ENCODE results near the gene RASGRP1. TPM values are rescaled to one million over a fixed set of nuclear protein-coding genes. Genes with fewer than 3 reads are reported as not detected.

The RASGRP1 gene
- total RNA-seq, 1 experiment from 2014 or later, result 0.85 TPM

DNA sequence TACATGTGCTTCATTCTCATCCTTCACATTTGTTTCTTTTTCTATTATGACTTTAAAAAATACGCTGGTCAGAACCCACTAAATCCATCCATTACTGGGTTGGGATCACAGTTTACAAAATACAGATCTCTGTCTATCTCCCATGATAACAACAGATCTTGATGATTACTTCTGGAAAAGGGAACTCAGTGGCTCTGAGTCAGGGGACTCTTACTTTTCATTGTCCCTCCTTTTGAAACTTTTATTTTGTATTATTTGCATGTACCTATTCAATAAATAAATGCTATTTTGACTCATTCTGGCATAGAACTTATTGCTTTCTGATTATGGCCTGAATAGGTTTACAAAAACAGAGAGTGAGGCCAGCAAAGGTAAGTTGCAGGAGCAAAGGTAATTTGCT lies 11.6 kb upstream of the RASGRP1 start:
- Histone ChIP-seq H2AK5ac (ENCODE audit: insufficient read length, low read length) (no peak overlapping the region), H4K8ac (replicated peaks; ENCODE audit: insufficient read length, low read depth, low read length) (no peak overlapping the region), H3K18ac (ENCODE audit: insufficient read length, low read depth, low read length) (no peak overlapping the region), H3K4me2 (ENCODE audit: insufficient read depth, insufficient read length, low read length) (no peak overlapping the region), H3K9me3 (ENCODE audit: control insufficient read depth, low read depth, low read length) (no peaks in the 10 kb centered on the region), H3K4me1 (ENCODE audit: insufficient read depth, low read length) (no peaks in the 10 kb centered on the region), H3K79me2 (ENCODE audit: insufficient read depth, low read length) (no peaks in the 10 kb centered on the region), H2BK20ac (ENCODE audit: low read depth, low read length, poor library complexity, severe bottlenecking) (no peak overlapping the region), H3K27me3 (ENCODE audit: insufficient read depth, low read length) (no peaks in the 10 kb centered on the region), H3K9ac (ENCODE audit: extremely low read depth, insufficient read length, low read length) (no peak overlapping the region), H3K23me2 (ENCODE audit: insufficient read length, low read depth, low read length, poor library complexity, severe bottlenecking) (no peaks in the 10 kb centered on the region), H2BK12ac (ENCODE audit: insufficient read length, low read depth, low read length) (no peak overlapping the region), H4K20me1 (ENCODE audit: control insufficient read depth, insufficient read depth, insufficient read length) (no peaks in the 10 kb centered on the region), H3K23ac (ENCODE audit: insufficient read length, low read depth, low read length) (no peak overlapping the region), H4K5ac (ENCODE audit: insufficient read length, low read depth, low read length) (no peak overlapping the region), H3K14ac (ENCODE audit: insufficient read depth, low read length) (no peak overlapping the region), H3K56ac (ENCODE audit: insufficient read length, low read depth, low read length) (no peak overlapping the region), H2BK5ac (ENCODE audit: insufficient read length, low read length) (no peak overlapping the region), H2BK120ac (ENCODE audit: low read depth, low read length, poor library complexity, severe bottlenecking) (no peak overlapping the region), H2BK15ac (ENCODE audit: low read depth, low read length) (no peak overlapping the region), H3K4ac (ENCODE audit: low read depth, low read length) (no peak overlapping the region), H4K91ac (ENCODE audit: insufficient read length, low read depth, low read length) (no peak overlapping the region), H2AFZ (ENCODE audit: low read length) (no peak overlapping the region), H3T11ph (ENCODE audit: low read length) (no peak overlapping the region), H3K79me1 (ENCODE audit: insufficient read depth, low read depth, low read length, poor library complexity, severe bottlenecking) (no peaks in the 10 kb centered on the region), H3K27ac (ENCODE audit: insufficient read length, low read depth, low read length) (no peak overlapping the region)
- peaks cover 4 to 9% of the 10 kb centered on the region in 2 experiments; a peak in 3 of 4 replicates for H3K4me1 Mint-ChIP-seq
- no peak overlapping the region for H3K27ac Mint-ChIP-seq
- TF ChIP-seq, protein P1, sequence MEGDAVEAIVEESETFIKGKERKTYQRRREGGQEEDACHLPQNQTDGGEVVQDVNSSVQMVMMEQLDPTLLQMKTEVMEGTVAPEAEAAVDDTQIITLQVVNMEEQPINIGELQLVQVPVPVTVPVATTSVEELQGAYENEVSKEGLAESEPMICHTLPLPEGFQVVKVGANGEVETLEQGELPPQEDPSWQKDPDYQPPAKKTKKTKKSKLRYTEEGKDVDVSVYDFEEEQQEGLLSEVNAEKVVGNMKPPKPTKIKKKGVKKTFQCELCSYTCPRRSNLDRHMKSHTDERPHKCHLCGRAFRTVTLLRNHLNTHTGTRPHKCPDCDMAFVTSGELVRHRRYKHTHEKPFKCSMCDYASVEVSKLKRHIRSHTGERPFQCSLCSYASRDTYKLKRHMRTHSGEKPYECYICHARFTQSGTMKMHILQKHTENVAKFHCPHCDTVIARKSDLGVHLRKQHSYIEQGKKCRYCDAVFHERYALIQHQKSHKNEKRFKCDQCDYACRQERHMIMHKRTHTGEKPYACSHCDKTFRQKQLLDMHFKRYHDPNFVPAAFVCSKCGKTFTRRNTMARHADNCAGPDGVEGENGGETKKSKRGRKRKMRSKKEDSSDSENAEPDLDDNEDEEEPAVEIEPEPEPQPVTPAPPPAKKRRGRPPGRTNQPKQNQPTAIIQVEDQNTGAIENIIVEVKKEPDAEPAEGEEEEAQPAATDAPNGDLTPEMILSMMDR (conservative IDR thresholded peaks at IDR 0.05), result no peak
- no peak overlapping the region for H3K4me3 Mint-ChIP-seq
- no CpG with 5 or more reads among the region's 1 CpG for WGBS (ENCODE audit: extremely low coverage, insufficient read length, low lambda C conversion rate)
- H3K27me3 Mint-ChIP-seq (ENCODE audit: low read depth), result peaks cover 5% of the 10 kb centered on the region
- peaks cover 5 to 15% of the 10 kb centered on the region in 2 experiments; a peak in 4 of 5 replicates for H3K9me3 Mint-ChIP-seq
- no peak for DNase-seq
- H3K36me3 Mint-ChIP-seq (ENCODE audit: insufficient read depth in 1 of 3, low read depth in 3 of 3), result peaks cover 0 to 10% (median 0%) of the 10 kb centered on the region in 3 experiments; a peak in 3 of 7 replicates
